HG03108 (cell line): Measurements from ENCODE around the gene SRPK2.
"Not testable (repeated sequence)": the region's sequence is repeated elsewhere in the genome, so short reads cannot be mapped to it uniquely, and the experiment has no call there.

Experiments used
- ATAC-seq: cut with Tn5 transposase; IDR thresholded peaks from one replicate; pipeline ENCODE4 v1.9.1; 2021; ENCODE audit warnings: moderate library complexity; ENCODE audit not compliant: unreplicated experiment

The SRPK2 gene

GRCh38 chr7:105304040-105304895 is 84.5 kb downstream of the SRPK2 start:
- ATAC-seq = peak; percentile 65

DNA sequence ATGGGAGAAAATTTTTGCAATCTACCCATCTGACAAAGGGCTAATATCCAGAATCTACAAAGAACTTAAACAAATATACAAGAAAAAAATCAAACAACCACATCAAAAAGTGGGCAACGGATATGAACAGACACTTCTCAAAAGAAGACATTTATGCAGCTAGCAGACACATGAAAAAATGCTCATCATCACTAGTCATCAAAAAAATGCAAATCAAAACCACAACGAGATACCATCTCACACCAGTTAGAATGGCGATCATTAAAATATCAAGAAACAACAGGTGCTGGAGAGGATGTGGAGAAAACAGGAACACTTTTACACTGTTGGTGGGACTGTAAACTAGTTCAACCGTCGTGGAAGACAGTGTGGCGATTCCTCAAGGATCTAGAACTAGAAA is 88.1 kb downstream of the SRPK2 start:
- not testable (repeated sequence) for ATAC-seq

- ATAC-seq = peak; percentile 91
These were observed 90.3 kb downstream of the SRPK2 start for GRCh38 chr7:105298439-105298894.

DNA sequence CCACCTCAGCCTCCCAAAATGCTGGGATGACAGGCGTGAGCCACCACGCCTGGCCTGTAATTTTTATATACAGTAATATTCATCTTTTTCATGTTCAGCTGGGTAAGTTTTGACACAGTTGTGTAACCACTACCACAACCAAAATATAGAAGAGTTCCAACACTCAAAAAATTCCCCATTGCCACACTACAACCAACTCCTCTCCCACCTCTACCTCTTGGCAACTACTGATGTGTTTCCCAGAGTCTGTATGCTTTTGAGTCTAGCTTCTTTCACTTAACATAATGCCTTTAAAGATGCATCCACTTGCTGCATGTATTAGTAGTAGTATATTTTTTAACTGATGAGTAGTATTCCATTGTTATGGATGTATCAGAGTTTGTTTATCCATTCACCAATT is 90.7 kb downstream of the SRPK2 start:
- peak; percentile 29 for ATAC-seq

DNA sequence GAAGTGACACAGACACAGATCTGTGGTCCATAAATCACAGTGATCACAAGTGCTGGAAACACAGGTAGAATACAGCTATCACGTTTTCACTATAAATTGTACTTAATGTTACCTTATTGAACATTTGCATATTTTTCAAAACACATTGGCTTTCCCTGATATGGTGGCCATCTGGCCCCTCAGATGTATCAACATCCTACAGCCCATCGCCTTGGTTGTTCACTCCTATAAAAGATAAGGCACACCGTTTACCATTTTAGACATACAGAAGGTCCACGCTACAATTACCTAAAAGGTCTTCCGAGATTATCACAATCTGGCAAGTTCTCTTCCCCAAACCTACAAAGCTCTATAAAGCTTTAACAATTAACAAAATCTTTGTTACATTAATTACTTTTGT is 91.4 kb downstream of the SRPK2 start:
- no peak for ATAC-seq

GRCh38 chr7:105296491-105296890 is 92.2 kb downstream of the SRPK2 start:
- ATAC-seq = no peak

DNA sequence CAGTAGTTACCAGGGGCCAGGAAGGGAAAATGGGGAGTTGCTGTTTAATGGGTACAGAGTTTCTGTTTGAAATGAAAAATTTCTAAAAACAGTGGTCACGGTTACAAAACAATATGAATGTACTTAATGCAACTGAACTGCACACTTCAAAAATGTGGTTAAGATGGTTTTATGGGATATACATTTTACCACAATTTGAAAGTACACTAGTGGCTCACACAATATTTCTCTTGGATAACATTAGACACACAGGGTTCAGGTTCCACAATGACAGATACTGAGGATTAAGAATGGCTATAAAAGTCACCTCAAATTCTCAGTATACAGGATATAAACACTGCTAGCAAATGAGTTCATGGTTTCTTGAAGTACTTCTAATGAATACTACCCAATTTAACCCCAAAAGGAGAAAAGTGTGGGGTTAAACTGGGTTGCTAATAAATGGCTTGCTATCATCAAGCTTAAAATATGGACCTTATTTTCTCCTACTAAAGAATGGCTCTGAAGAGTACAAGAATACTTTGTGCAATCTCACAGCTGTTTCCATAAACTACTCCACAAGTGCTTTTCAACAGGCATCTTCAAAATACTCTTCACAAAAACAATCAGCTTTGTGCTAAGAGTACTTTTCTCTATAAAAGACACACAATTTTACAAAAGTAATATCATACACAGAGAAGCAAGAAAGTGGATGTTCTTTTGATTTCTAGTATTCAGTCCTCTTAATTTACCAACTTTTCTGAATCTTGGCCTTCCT is 92.9 kb downstream of the SRPK2 start:
- no peak for ATAC-seq

DNA sequence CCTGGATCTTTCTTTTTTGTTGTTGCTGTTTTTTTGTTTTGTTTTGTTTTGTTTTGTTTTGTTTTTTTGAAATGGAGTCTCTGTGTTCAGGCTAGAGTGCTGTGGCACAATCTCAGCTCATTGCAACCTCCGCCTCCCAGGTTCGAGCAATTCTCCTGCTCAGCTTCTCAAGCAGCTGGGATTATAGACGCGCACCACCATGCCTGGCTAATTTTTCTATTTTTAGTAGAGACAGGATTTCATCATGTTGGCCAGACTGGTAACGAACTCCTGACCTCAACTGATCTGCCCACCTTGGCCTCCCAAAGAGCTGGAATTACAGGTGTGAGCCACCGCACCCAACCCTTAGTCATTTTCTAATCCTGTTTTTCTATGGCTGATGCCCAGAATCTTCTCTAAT is 94.2 kb downstream of the SRPK2 start:
- ATAC-seq = not testable (repeated sequence)

DNA sequence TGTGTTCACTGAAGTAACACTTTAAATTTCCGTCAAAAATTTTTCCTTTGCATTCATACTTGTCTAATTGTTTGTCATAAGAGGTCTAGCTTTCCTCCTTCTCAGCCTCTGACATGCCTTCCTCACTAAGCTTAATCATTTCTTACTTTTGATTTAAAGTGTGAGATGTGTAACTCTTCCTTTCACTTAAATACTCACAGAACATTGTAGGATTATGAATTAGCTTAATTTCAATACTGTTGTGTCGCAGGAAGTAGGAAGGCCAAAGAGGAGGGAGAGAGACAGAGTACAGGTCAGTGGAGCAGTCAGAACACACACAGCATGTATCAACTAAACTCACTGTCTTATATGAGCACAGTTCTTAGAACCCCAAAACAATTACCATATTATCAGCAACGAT is 99.0 kb downstream of the SRPK2 start:
- no peak for ATAC-seq

DNA sequence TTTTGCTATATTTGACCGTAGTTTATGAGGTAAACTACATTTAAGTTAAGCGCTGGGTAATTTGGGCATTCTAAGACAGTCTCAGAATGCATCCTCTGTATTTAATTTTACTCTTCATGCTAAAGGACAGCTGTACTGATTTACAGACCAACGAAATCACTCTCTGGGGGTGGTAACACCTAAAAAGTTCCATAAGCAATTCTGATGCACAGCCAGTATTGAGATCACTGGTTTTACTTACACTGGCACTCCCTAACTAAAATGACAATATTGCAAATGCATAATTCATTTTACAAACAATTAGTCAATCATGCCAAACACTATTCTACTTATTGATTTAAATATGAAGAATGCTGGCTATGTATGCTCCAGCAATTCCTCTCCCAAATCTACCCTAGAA is 102.3 kb downstream of the SRPK2 start:
- ATAC-seq = no peak

DNA sequence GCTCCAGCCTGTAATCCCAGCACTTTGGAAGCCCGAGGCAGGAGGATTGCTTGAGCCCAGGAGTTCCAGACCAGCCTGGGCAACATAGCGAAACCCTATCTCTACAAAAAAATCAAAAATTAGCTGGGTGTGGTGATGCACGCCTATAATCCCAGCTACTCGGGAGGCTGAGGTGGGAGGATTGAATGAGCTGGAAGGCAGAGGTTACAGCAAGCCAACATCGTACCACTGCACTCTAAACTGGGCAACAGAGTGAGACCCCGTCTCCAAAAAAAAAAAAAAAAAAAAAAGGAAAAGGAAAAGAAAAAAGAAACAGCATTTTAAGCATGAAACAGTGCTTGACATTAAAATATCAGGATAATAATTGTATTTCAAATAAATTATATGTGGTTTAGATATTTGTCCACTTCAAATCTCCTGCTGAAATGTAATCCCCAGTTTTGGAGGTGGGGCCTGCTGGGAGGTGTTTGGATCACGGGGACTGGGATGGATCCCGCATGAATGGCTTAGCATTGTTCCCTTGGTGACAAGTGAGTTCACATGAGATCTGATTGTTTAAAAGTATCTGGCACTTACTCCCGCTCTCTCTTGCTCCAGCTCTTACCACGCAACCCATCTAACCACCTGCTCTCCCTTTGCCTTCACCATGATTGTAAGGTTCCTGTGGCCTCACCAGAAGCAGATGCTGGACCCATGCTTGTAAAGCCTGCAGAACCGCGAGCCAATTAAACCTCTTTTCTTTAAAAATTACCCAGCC is 103.4 kb downstream of the SRPK2 start:
- ATAC-seq = no peak

- ATAC-seq = no peak
These were observed 104.7 kb downstream of the SRPK2 start for GRCh38 chr7:105284014-105284413.

DNA sequence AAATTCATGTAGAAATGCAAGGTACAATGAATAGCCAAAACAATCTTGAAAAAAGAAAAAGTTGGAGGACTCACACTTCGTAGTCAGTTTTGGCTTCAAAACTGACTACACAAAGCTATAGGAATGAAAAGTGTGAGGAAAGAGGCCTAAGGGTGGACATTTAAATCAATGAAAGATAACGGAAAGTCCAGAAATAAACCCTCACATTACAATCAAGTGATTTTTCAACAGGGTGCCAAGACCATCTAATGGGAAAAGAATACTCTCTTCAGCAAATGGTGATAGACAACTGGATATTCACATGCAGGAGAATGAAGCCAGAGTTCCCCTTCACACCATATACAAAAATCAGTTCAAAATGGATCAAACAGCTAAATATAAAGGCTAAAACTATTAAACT is 106.8 kb downstream of the SRPK2 start:
- no peak for ATAC-seq

- peak; percentile 82 for ATAC-seq
These were observed 109.1 kb downstream of the SRPK2 start for GRCh38 chr7:105279688-105280007.

- peak; percentile 42 for ATAC-seq
These were observed 109.6 kb downstream of the SRPK2 start for GRCh38 chr7:105278973-105279687.

GRCh38 chr7:105278565-105278964 is 110.2 kb downstream of the SRPK2 start:
- ATAC-seq = no peak

- no peak for ATAC-seq
These were observed 111.4 kb downstream of the SRPK2 start for GRCh38 chr7:105277341-105277740.

- no peak for ATAC-seq
These were observed 118.6 kb downstream of the SRPK2 start for GRCh38 chr7:105270117-105270516.

DNA sequence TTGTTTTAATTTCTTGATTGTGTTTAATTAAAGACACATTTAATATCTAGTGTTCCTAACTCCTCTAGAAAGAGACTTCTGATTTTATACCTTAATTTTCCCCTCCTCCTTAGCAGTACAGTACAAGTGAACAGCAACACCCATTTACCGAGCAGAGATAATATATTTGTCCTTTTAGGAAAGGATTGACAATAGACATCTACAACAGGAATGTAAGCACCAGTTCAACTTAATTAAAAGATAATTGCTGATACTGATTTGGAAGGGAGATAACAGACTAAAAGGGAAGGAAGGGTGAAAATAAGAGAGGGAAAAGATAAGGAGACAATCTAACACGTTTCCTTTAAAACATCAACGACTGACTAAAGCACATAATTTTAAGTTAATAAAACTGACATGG is 119.3 kb downstream of the SRPK2 start:
- ATAC-seq = peak; percentile 27

- peak; percentile 58 for ATAC-seq
These were observed 120.0 kb downstream of the SRPK2 start for GRCh38 chr7:105268511-105269392.
